Measurements from ENCODE around the gene FLNA.

The FLNA gene

GRCh38 chrX:154334496-154334895 lies 39.9 kb downstream of the FLNA start:
- TF ChIP-seq ZFX (IDR thresholded peaks at IDR 0.05) (no peak), CTCF (conservative IDR thresholded peaks at IDR 0.05) (no peak)
- no peak overlapping the region for H3K27ac ChIP-seq

- H3K27ac ChIP-seq: no peak overlapping the region
- TF ChIP-seq CTCF (conservative IDR thresholded peaks at IDR 0.05) (no peak), ZFX (IDR thresholded peaks at IDR 0.05) (no peak)
Measured at GRCh38 chrX:154333837-154334271, 40.6 kb downstream of the FLNA start.

GRCh38 chrX:154333116-154333515 lies 41.3 kb downstream of the FLNA start:
- TF ChIP-seq ZFX (IDR thresholded peaks at IDR 0.05) (no peak), CTCF (conservative IDR thresholded peaks at IDR 0.05) (no peak)
- H3K27ac ChIP-seq: no peak overlapping the region

- H3K27ac ChIP-seq: no peak overlapping the region
- no peak for TF ChIP-seq ZFX (IDR thresholded peaks at IDR 0.05)
- TF ChIP-seq CTCF (conservative IDR thresholded peaks at IDR 0.05): no peak
Measured at GRCh38 chrX:154332561-154332960, 41.9 kb downstream of the FLNA start.

- no peak overlapping the region for H3K27ac ChIP-seq
- no peak for TF ChIP-seq CTCF (conservative IDR thresholded peaks at IDR 0.05)
- no peak for TF ChIP-seq ZFX (IDR thresholded peaks at IDR 0.05)
Measured at GRCh38 chrX:154329294-154329693, 45.1 kb downstream of the FLNA start.

- no peak overlapping the region for H3K27ac ChIP-seq
- TF ChIP-seq CTCF (conservative IDR thresholded peaks at IDR 0.05) (no peak), ZFX (IDR thresholded peaks at IDR 0.05) (no peak)
Measured at GRCh38 chrX:154328646-154329045, 45.8 kb downstream of the FLNA start.

GRCh38 chrX:154327038-154327820 lies 47.2 kb downstream of the FLNA start:
- TF ChIP-seq ZFX (IDR thresholded peaks at IDR 0.05): no peak
- TF ChIP-seq CTCF (conservative IDR thresholded peaks at IDR 0.05): no peak
- H3K27ac ChIP-seq: no peak overlapping the region
